ENCODE data around the gene NPAS2.

The NPAS2 gene

GRCh38 chr2:100957996-100958653, 138.2 kb downstream of the NPAS2 start:
- TF ChIP-seq CTCF (IDR thresholded peaks at IDR 0.05; ENCODE audit: extremely low read depth, insufficient read depth, missing control alignments) = no peak
- in situ Hi-C loops (cut with MboI; ENCODE audit: low pct_unique_long_range_greater_than_20kb, low sequenced_read_pairs, unreplicated experiment) = no loop called here
- no peak for DNase-seq (ENCODE audit: low spot score)

- no peak for TF ChIP-seq CTCF (IDR thresholded peaks at IDR 0.05; ENCODE audit: extremely low read depth, insufficient read depth, missing control alignments)
- in situ Hi-C loops (cut with MboI; ENCODE audit: low pct_unique_long_range_greater_than_20kb, low sequenced_read_pairs, unreplicated experiment) = no loop called here
- no peak for DNase-seq (ENCODE audit: low spot score)
Observed at GRCh38 chr2:100959225-100959880, 139.4 kb downstream of the NPAS2 start.

- in situ Hi-C loops (cut with MboI; ENCODE audit: low pct_unique_long_range_greater_than_20kb, low sequenced_read_pairs, unreplicated experiment) = no loop called here
- TF ChIP-seq CTCF (IDR thresholded peaks at IDR 0.05; ENCODE audit: extremely low read depth, insufficient read depth, missing control alignments) = no peak
- no peak for DNase-seq (ENCODE audit: low spot score)
Observed at GRCh38 chr2:100960688-100961087, 140.7 kb downstream of the NPAS2 start.

GRCh38 chr2:100962366-100963025, 142.6 kb downstream of the NPAS2 start:
- in situ Hi-C loops (cut with MboI; ENCODE audit: low pct_unique_long_range_greater_than_20kb, low sequenced_read_pairs, unreplicated experiment) = no loop called here
- no peak for TF ChIP-seq CTCF (IDR thresholded peaks at IDR 0.05; ENCODE audit: extremely low read depth, insufficient read depth, missing control alignments)
- no peak for DNase-seq (ENCODE audit: low spot score)

- no peak for TF ChIP-seq CTCF (IDR thresholded peaks at IDR 0.05; ENCODE audit: extremely low read depth, insufficient read depth, missing control alignments)
- in situ Hi-C loops (cut with MboI; ENCODE audit: low pct_unique_long_range_greater_than_20kb, low sequenced_read_pairs, unreplicated experiment) = no loop called here
- DNase-seq (ENCODE audit: low spot score) = no peak
Observed at GRCh38 chr2:100963026-100963375, 143.1 kb downstream of the NPAS2 start.

GRCh38 chr2:100964222-100964621, 144.3 kb downstream of the NPAS2 start:
- DNase-seq (ENCODE audit: low spot score) = no peak
- in situ Hi-C loops (cut with MboI; ENCODE audit: low pct_unique_long_range_greater_than_20kb, low sequenced_read_pairs, unreplicated experiment) = no loop called here
- TF ChIP-seq CTCF (IDR thresholded peaks at IDR 0.05; ENCODE audit: extremely low read depth, insufficient read depth, missing control alignments) = no peak

Measured in GM13977 (cell line).